GM12878 (cell line): ENCODE results near the gene S100A3. TPM values are rescaled to one million over a fixed set of nuclear protein-coding genes. Genes with fewer than 3 reads are reported as not detected.

Experiments
- ATF7 ChIP-seq: fragments of 450-650 bp; IDR thresholded peaks from 2 replicates; pipeline ENCODE4 v1.6.1; 2016; ENCODE audit warnings: low read depth, mild to moderate bottlenecking
- BHLHE40 ChIP-seq, 2 experiments: fragments of 450-650 bp in 1 of 2; IDR thresholded peaks; 2 replicates each; pipeline ENCODE4 v1.6.1; 2011 to 2017; ENCODE audit warnings: low read depth in 2 of 2, borderline replicate concordance in 1 of 2, improper control_type of control experiment in 1 of 2, low read length in 1 of 2, mild to moderate bottlenecking in 1 of 2
- CBX5 ChIP-seq: sonication (generic); IDR thresholded peaks from 2 replicates; pipeline ENCODE4 v1.6.1; 2016; ENCODE audit warnings: low read depth, moderate library complexity, mild to moderate bottlenecking, inconsistent platforms
- CREB1 ChIP-seq: IDR thresholded peaks from 2 replicates; pipeline ENCODE4 v1.6.1; 2012; ENCODE audit warnings: low read depth, mild to moderate bottlenecking, inconsistent platforms
- EED ChIP-seq: sonication (generic); IDR thresholded peaks from 2 replicates; pipeline ENCODE4 v1.6.1; 2016; ENCODE audit warnings: antibody characterized with exemption, low read depth
- FOXK2 ChIP-seq: fragments of 450-650 bp; IDR thresholded peaks from 2 replicates; pipeline ENCODE4 v1.6.1; 2017; ENCODE audit warnings: mild to moderate bottlenecking, moderate library complexity
- HDGF ChIP-seq: fragments of 450-650 bp; IDR thresholded peaks from 2 replicates; pipeline ENCODE4 v1.6.1; 2016; ENCODE audit warnings: antibody characterized with exemption
- IKZF2 ChIP-seq, 2 experiments: fragments of 450-650 bp; IDR thresholded peaks; 2 replicates each; pipeline ENCODE4 v1.6.1; 2017; ENCODE audit warnings: mild to moderate bottlenecking in 2 of 2, moderate library complexity in 2 of 2
- MTA2 ChIP-seq: fragments of 450-650 bp; IDR thresholded peaks from 2 replicates; pipeline ENCODE4 v1.6.1; 2016; ENCODE audit warnings: low read depth, mild to moderate bottlenecking, moderate library complexity
- PML ChIP-seq: IDR thresholded peaks from 2 replicates; pipeline ENCODE4 v1.6.1; 2012; ENCODE audit warnings: low read length, inconsistent platforms
- TCF12 ChIP-seq: IDR thresholded peaks from 2 replicates; pipeline ENCODE4 v1.6.1; 2011; ENCODE audit warnings: low read depth, mild to moderate bottlenecking, low read length
- WRNIP1 ChIP-seq: IDR thresholded peaks from 2 replicates; pipeline ENCODE4 v1.6.1; 2011; ENCODE audit warnings: low read depth, low read length, improper control_type of control experiment, borderline replicate concordance
- polyA plus RNA-seq, 11 experiments: library from polyadenylated mRNA; depleted of rRNA in 4 of 11; unstranded in 6 of 11; stranded (reverse) in 5 of 11; fragments of >200 nt; fragmentation: Nextera tagmentation in 4 of 11; fragmentation: Illumina TruSeq in 1 of 11; extraction: Ambion mirVana in 4 of 11; extraction: Trizol in 1 of 11; gene quantifications; 1 replicate in 1 of 11; 2 replicates in 10 of 11; pipeline versions ENCODE4 v1.2.1 to v1.2.3, GENCODE V29; 2011 to 2016; ENCODE audit warnings: inconsistent platforms in 2 of 11, missing spikeins in 2 of 11, low read depth in 1 of 11
- total RNA-seq, 4 experiments: library from RNA; depleted of rRNA in 3 of 4; stranded (reverse); fragments of >200 nt in 3 of 4; fragmentation: Illumina TruSeq in 1 of 4; extraction: Trizol in 1 of 4; gene quantifications; 2 replicates each; pipeline versions ENCODE4 v1.2.1 to v1.2.3, GENCODE V29; 2013 to 2021
- TF ChIP-seq, protein P1 (sequence below): IDR thresholded peaks from 2 replicates; pipeline ENCODE4 v1.6.1; 2012; ENCODE audit warnings: low read depth, low read length, improper control_type of control experiment
- TF ChIP-seq, protein P2 (sequence below): IDR thresholded peaks from 2 replicates; pipeline ENCODE4 v1.6.1; 2012; ENCODE audit warnings: low read depth, low read length, improper control_type of control experiment

The S100A3 gene
- total and polyA plus RNA-seq, 10 of the 15 experiments (the other 5 are each of a cell fraction or from before 2014, with no cell fraction given) = 0.32 to 0.45 TPM; not detected in 8

DNA sequence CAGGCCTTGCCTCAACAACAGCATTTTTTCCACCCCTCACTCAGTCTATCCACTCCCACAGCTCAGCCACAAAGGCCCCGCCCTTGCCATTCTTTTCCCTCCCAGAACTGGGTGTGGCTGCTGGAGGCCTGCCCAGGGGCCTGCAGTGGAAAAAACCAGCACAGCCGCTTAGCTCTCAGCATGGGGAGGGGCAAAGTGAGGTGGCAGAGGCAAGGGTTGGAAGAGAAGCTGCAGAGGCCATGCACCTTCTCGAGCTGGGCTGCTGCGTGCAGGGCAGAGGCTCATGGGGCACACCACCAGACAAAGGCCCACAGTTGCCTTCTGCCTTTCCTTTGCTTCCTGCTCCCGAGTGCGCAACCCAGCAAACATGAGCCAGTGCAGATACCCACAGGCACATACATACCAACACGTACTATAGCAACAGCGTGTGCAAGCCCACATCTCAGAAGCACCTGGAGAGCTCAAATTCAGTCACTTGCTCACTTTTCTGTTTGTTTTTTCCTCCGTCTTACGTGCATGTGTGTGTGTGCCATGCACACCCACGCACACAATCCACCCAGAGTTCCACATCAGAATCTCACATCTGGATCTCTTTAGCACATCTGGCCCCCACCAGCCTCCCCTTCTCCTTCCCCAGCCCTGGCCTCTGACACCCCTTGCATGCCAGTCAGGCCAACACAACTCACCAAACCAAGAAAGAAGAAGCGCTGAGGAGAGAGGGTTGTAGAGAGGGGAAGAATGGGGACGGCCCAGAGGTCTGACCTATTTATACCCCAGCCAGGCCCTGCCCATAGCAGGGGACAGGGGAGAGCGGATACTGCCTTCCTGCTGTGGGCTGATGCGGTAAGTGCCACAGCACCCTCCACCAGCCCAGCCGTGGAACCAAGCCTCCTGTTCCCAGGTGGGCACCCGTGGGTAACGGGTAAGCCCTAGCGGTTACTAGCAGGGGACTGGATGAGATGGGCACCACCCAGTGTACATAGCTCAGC lies 3.7 kb downstream of the S100A3 start, which contains the start of gene S100A4 (continued):
- TF ChIP-seq MTA2 = 0 out of 2 replicates have a peak, but pooled peaks have one; percentile 5
- TF ChIP-seq ATF7 = peak; percentile 79
- TF ChIP-seq, protein P1, sequence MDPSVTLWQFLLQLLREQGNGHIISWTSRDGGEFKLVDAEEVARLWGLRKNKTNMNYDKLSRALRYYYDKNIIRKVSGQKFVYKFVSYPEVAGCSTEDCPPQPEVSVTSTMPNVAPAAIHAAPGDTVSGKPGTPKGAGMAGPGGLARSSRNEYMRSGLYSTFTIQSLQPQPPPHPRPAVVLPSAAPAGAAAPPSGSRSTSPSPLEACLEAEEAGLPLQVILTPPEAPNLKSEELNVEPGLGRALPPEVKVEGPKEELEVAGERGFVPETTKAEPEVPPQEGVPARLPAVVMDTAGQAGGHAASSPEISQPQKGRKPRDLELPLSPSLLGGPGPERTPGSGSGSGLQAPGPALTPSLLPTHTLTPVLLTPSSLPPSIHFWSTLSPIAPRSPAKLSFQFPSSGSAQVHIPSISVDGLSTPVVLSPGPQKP = no peak
- peak in 1 of 2 experiments; percentile 47; a peak in 1 of 4 replicates for TF ChIP-seq BHLHE40 (IDR thresholded peaks at IDR 0.05; ENCODE audit: borderline replicate concordance in 1 of 2, low read depth in 2 of 2, low read length in 1 of 2)
- TF ChIP-seq HDGF = no peak
- no peak for TF ChIP-seq CBX5
- peak; percentile 85 for TF ChIP-seq FOXK2
- peak; percentile 50; the same call in 1 of the 2 replicates for TF ChIP-seq TCF12
- 0 out of 4 replicates have a peak, but pooled peaks have one; percentile 13 for TF ChIP-seq IKZF2 (IDR thresholded peaks at IDR 0.05)
- no peak for TF ChIP-seq PML
- TF ChIP-seq CREB1 = no peak
- no peak for TF ChIP-seq WRNIP1
- TF ChIP-seq, protein P2, sequence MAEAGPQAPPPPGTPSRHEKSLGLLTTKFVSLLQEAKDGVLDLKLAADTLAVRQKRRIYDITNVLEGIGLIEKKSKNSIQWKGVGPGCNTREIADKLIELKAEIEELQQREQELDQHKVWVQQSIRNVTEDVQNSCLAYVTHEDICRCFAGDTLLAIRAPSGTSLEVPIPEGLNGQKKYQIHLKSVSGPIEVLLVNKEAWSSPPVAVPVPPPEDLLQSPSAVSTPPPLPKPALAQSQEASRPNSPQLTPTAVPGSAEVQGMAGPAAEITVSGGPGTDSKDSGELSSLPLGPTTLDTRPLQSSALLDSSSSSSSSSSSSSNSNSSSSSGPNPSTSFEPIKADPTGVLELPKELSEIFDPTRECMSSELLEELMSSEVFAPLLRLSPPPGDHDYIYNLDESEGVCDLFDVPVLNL = no peak
- TF ChIP-seq EED = peak; percentile 30; the same call in 1 of the 2 replicates
- TF ChIP-seq, all 136 proteins: peak for 14
